Thyroid gland (tissue), 4 donors: ENCODE data around the gene SPINK7. TPM values are rescaled to one million over a fixed set of nuclear protein-coding genes. Genes with fewer than 3 reads are reported as not detected.
A peak's percentile ranks its signal among the peaks of the same experiment; 100 is the strongest.
"Not testable (repeated sequence)": the region's sequence is repeated elsewhere in the genome, so short reads cannot be mapped to it uniquely, and the experiment has no call there.

Experiments used
- DNase-seq, 2 donors: peaks; one replicate each; pipeline ENCODE4 v3.0.0-alpha.2; 2019
- H3K27ac ChIP-seq, 3 donors: fragments of 200-600 bp; sonication (generic); 1 replicate in 2 of 3; 2 replicates in 1 of 3; pipeline ENCODE4 v1.5.1; 2016 to 2019; ENCODE audit warnings: mild to moderate bottlenecking in 1 of 3, moderate library complexity in 1 of 3
- H3K27me3 ChIP-seq: fragments of 200-600 bp; sonication (generic); one replicate; pipeline ENCODE4 v1.5.1; 2019
- H3K36me3 ChIP-seq, 2 donors: fragments of 200-600 bp; sonication (generic); one replicate each; pipeline ENCODE4 v1.5.1; 2016 to 2019
- H3K4me1 ChIP-seq, 2 donors: fragments of 200-600 bp; sonication (generic); one replicate each; pipeline ENCODE4 v1.5.1; 2017 to 2019
- H3K4me3 ChIP-seq, 3 donors: fragments of 200-600 bp; sonication (generic); replicated peaks in 1 of 3; 1 replicate in 2 of 3; 2 replicates in 1 of 3; pipeline ENCODE4 v1.5.1; 2016; ENCODE audit warnings: mild to moderate bottlenecking in 1 of 3
- H3K9me3 ChIP-seq: fragments of 200-600 bp; sonication (generic); one replicate; pipeline ENCODE4 v1.5.1; 2017
- CTCF ChIP-seq, 6 experiments: fragments of 200-600 bp in 3 of 6; fragments of 450-650 bp in 3 of 6; sonication (generic) in 3 of 6; IDR thresholded peaks; one replicate each; pipeline ENCODE4 v1.5.1; 2016 to 2019; ENCODE audit warnings: antibody characterized with exemption in 6 of 6, mild to moderate bottlenecking in 2 of 6, inconsistent platforms in 1 of 6, moderate library complexity in 1 of 6
- POLR2A ChIP-seq, 2 donors: fragments of 450-650 bp; IDR thresholded peaks; one replicate each; pipeline ENCODE4 v1.6.1; 2017; ENCODE audit warnings: antibody characterized with exemption in 2 of 2, mild to moderate bottlenecking in 2 of 2, moderate library complexity in 1 of 2
- WGBS, 2 donors: methylation state at CpG; one replicate each; pipeline ENCODE4 v1.1.5; 2017; 5-methylcytosine and 5-hydroxymethylcytosine counted together
- intact Hi-C: fragments of 100-400 bp; cut with DNase I; formaldehyde crosslinking; loops from one replicate; pipeline ENCODE4 v1.15.1; 2023
- total RNA-seq, 4 donors: library from RNA; depleted of rRNA; stranded (reverse); fragments of >200 nt; gene quantifications; one replicate each; pipeline ENCODE4 v1.2.3, GENCODE V29; 2016

Gene SPINK7
- total RNA-seq = not detected

DNA sequence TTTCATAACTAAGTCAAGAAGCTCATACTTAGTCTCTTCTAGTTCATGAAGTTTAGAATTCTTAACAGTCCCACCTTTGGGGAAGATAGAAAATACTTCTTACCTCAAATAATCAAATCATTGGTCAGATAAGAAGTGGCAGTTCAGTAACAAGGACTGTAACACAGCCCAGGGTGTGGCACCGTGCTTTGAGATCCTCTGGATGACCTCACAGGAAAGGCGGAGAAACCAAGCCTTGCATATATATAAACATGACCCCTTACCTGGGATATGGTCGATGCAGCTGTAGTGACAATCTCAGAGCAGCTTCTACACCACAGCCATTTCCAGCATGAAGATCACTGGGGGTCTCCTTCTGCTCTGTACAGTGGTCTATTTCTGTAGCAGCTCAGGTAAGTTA, at the start of gene SPINK7:
TSS of gene SPINK7 (plus strand) at position 271 of the 400 bp plus-strand sequence. CDS start at position 332, 61 bp downstream.
- Histone ChIP-seq H3K36me3 (no peaks in the 10 kb centered on the region), H3K27ac (no peak within 1 kb of the TSS), H3K27me3 (no peaks in the 10 kb centered on the region), H3K4me3 (no peak within 1 kb of the TSS), H3K9me3 (no peaks in the 10 kb centered on the region), H3K4me1 (no peaks in the 10 kb centered on the region)
- DNase-seq = no peak
- intact Hi-C loops = no loop called here
- TF ChIP-seq POLR2A (IDR thresholded peaks at IDR 0.05) (no peak), CTCF (IDR thresholded peaks at IDR 0.05) (no peak)
- WGBS, 2 donors = 71 to 84% methylated on average over 3 of the region's 3 CpGs

GRCh38 chr5:148267962-148268361, 44.3 kb upstream of the SPINK7 start:
- Histone ChIP-seq H3K4me1 (no peaks in the 10 kb centered on the region), H3K27me3 (no peaks in the 10 kb centered on the region), H3K4me3 (no peak overlapping the region), H3K36me3 (no peaks in the 10 kb centered on the region), H3K9me3 (peaks cover 4% of the 10 kb centered on the region), H3K27ac (no peak overlapping the region)
- 70 to 74% methylated on average over 3 of the region's 3 CpGs for WGBS, 2 donors
- intact Hi-C loops = no loop called here
- TF ChIP-seq POLR2A (IDR thresholded peaks at IDR 0.05) (no peak), CTCF (IDR thresholded peaks at IDR 0.05) (no peak)
- no peak for DNase-seq

DNA sequence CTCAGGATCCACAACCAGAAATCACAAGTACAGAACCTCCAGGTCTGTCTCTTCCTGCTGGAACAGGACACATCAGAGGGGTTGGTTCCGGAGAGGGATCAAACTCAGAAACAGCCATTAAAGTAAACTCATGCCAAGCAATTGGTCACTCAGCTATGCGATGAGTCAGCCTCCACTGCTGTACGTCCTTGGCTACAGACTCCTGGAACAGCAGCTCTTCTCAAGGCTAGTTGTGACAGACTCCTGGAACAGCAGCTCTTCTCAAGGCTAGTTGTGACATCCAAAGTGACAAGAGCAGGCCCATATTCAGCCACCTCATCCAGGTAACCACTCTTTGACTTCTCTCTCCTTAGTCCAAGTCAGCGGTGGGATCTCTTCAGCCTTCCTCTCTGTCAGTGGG, 43.7 kb upstream of the SPINK7 start, which contains the start of gene SPINK13:
TSS of gene SPINK13 (plus strand) at position 229 of the 400 bp plus-strand sequence. CDS start 1,279 bp downstream, outside the sequence.
- Histone ChIP-seq H3K9me3 (peaks cover 4% of the 10 kb centered on the region), H3K27me3 (no peaks in the 10 kb centered on the region), H3K4me1 (no peaks in the 10 kb centered on the region), H3K4me3 (no peak within 1 kb of the TSS), H3K36me3 (no peaks in the 10 kb centered on the region), H3K27ac (no peak within 1 kb of the TSS)
- 58 to 79% methylated on average over 4 of the region's 4 CpGs for WGBS, 2 donors
- TF ChIP-seq POLR2A (IDR thresholded peaks at IDR 0.05) (no peak), CTCF (IDR thresholded peaks at IDR 0.05) (no peak)
- peak; percentile 7 to 30 for DNase-seq
- intact Hi-C loops = no loop called here

GRCh38 chr5:148275129-148275528, 37.1 kb upstream of the SPINK7 start:
- H3K36me3 ChIP-seq, H3K27ac ChIP-seq, H3K27me3 ChIP-seq, intact Hi-C loops, H3K4me1 ChIP-seq, H3K9me3 ChIP-seq, DNase-seq, H3K4me3 ChIP-seq: not testable (repeated sequence)
- WGBS, 2 donors = 95 to 100% methylated on average over 2 of the region's 2 CpGs

DNA sequence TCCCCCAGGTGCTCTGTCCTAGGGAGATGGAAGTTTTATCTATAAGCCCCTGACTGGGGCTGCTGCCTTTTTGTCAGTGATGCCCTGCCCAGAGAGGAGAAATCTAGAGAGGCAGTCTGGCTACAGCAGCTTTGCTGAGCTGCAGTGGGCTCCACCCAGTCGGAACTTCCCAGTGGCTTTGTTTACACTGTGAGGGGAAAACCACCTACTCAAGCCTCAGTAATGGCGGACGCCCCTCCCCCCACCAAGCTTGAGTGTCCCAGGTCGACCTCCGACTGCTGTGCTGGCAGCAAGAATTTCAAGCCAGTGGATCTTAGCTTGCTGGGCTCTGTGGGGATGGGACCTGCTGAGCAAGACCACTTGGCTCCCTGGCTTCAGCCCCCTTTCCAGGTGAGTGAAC, 31.3 kb upstream of the SPINK7 start:
- H3K4me1 ChIP-seq, intact Hi-C loops, H3K27ac ChIP-seq, H3K27me3 ChIP-seq, H3K36me3 ChIP-seq, H3K9me3 ChIP-seq, H3K4me3 ChIP-seq: not testable (repeated sequence)
- WGBS, 2 donors = 27 to 40% methylated on average over 1 to 3 of the region's 5 CpGs
- DNase-seq = peak; percentile 78 to 81

GRCh38 chr5:148281336-148281735, 30.9 kb upstream of the SPINK7 start:
- H3K9me3 ChIP-seq, intact Hi-C loops, H3K4me3 ChIP-seq, H3K27me3 ChIP-seq, H3K36me3 ChIP-seq, DNase-seq, H3K4me1 ChIP-seq, H3K27ac ChIP-seq: not testable (repeated sequence)
- 90 to 96% methylated on average over 3 to 4 of the region's 4 CpGs for WGBS, 2 donors
